Coronary artery (tissue), 2 donors: Measurements from ENCODE around the gene SNCAIP.

Experiments
- DNase-seq: peaks from one replicate; pipeline ENCODE4 v3.0.0-alpha.2; 2017; ENCODE audit warnings: low spot score
- H3K27ac ChIP-seq, 2 donors: fragments of 200-600 bp; sonication (generic); one replicate each; pipeline ENCODE4 v1.5.1; 2016 to 2019
- H3K4me3 ChIP-seq: fragments of 200-600 bp; sonication (generic); 2 replicates; pipeline ENCODE4 v1.5.1; 2016; ENCODE audit warnings: mild to moderate bottlenecking, moderate library complexity
- TF ChIP-seq, protein P1 (sequence below): fragments of 200-600 bp; sonication (generic); IDR thresholded peaks from one replicate; pipeline ENCODE4 v1.5.1; 2019; ENCODE audit warnings: antibody characterized with exemption

SNCAIP gene

DNA sequence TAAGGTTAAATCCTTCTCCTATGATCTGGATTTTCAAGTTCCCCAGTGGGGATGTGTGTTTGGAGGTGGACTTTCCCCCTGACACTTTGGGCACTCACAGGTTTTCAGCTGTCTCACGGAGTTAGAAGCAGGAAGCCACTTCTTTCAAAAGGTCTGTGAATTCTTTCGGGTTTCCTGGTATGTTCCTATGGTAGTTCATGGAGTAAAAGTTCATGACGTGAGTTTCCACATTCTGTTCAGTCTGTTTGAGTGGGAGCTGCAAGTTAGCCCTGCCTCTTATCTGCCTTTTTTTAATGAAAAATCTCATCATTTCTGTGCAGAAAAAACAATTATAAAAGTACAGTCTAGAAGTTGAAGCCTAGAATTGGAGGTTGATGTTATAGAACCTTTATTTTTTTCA is 24.9 kb upstream of the SNCAIP start:
- no peak overlapping the region for H3K27ac ChIP-seq
- TF ChIP-seq, protein P1, sequence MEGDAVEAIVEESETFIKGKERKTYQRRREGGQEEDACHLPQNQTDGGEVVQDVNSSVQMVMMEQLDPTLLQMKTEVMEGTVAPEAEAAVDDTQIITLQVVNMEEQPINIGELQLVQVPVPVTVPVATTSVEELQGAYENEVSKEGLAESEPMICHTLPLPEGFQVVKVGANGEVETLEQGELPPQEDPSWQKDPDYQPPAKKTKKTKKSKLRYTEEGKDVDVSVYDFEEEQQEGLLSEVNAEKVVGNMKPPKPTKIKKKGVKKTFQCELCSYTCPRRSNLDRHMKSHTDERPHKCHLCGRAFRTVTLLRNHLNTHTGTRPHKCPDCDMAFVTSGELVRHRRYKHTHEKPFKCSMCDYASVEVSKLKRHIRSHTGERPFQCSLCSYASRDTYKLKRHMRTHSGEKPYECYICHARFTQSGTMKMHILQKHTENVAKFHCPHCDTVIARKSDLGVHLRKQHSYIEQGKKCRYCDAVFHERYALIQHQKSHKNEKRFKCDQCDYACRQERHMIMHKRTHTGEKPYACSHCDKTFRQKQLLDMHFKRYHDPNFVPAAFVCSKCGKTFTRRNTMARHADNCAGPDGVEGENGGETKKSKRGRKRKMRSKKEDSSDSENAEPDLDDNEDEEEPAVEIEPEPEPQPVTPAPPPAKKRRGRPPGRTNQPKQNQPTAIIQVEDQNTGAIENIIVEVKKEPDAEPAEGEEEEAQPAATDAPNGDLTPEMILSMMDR, result no peak
- H3K4me3 ChIP-seq, result no peak overlapping the region
- no peak for DNase-seq

GRCh38 chr5:122291000-122291901 is 20.8 kb upstream of the SNCAIP start:
- Histone ChIP-seq H3K27ac (no peak overlapping the region), H3K4me3 (no peak overlapping the region)
- no peak for DNase-seq
- TF ChIP-seq, protein P1, result no peak

DNA sequence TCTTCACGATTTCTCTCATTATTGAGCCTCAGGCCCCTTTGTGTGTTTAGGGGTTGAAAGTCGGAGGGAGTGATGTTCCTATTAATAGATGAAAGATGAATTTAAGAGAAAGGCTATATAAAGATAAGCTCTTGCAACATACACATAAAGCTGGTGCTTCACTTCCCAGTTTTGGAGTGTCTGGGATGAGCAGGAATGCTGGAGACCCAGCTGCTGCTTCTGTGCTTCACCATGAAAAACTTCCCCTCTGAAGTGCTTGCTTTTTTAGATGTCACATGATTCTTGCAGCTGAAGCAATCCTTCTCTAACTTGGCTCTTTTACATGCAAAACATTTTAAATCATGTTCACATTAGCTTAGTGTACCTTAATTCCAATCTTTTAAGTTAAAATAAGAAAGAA is 19.7 kb upstream of the SNCAIP start:
- no peak for DNase-seq
- TF ChIP-seq, protein P1, result no peak
- Histone ChIP-seq H3K4me3 (no peak overlapping the region), H3K27ac (no peak overlapping the region)

DNA sequence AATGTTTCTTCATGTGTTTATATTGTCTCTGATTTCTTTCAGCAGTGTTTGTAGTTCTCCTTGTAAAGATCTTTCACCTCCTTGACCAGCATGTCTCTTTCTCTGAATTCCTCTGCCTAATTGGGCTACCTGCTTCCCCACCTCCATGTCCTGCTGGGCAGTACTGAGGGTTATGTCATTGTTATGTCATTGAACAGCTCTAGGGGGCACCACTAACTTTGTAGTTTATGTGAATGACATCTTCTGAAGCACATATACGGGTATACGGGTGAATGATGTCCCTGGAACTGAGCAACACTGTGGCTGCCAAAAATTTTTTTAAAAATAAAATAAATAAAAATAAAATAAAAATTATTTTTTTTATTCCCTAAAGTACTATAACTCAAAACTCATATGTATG is 16.9 kb upstream of the SNCAIP start:
- no peak overlapping the region for H3K4me3 ChIP-seq
- DNase-seq, result no peak
- H3K27ac ChIP-seq, result no peak overlapping the region
- TF ChIP-seq, protein P1, result no peak

DNA sequence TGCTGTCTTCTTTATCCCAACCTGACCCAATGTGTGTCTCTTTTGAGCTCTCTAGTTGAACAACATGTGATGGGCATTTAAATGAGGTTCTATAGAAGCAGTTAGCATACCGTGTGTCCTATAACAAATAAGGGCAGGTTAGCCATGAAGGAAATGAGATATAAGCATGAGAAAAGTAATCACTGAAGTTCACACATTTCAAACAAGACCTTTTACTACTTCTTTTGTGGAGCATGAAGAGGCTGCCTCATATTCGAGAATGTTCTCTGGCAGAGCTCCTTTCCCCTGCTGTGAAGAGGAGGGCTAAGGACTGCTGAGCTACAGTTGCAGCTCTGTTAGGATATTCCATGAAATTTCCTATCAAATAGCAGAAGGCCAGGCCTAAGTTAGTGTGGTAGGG is 15.2 kb upstream of the SNCAIP start:
- H3K4me3 ChIP-seq, result no peak overlapping the region
- H3K27ac ChIP-seq, result no peak overlapping the region
- TF ChIP-seq, protein P1, result no peak
- DNase-seq, result no peak

DNA sequence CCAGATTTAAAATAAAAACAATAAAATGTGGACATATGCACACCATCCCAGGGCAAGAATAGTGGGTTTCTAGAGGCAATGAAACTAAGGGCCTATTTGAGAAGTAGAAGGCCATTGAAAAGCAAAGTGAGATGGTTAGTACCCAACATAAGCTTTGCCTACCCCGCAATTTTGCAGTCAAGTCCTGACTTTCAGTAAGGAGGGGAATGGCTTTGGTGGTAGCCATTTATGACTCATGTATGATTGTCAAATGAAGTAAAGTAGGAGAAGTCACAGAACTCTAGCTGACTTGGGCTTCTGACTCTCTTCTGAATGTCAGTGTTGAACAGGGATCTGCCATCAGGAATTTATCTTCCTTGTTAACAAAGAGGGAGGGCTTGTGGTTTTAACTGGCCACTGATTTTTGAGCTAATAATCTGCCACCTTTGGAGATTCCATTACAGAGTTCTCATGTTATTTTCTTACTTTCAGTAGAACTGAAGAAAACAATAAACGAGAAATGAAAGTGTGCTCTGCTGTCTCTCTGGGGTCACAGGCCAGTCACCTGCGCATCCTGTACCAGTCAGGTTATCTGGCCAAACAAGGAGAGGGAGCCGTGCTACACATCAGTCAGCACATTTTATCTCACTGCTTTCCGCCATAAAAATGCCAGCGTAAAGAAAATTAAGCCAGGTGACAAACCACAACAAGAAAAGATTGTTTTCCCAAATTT is 14.3 kb upstream of the SNCAIP start:
- no peak for DNase-seq
- TF ChIP-seq, protein P1, result no peak
- H3K27ac ChIP-seq, result no peak overlapping the region
- H3K4me3 ChIP-seq, result no peak overlapping the region

- DNase-seq, result no peak
- TF ChIP-seq, protein P1, result no peak
- Histone ChIP-seq H3K4me3 (no peak overlapping the region), H3K27ac (no peak overlapping the region)
These were observed 11.7 kb upstream of the SNCAIP start for GRCh38 chr5:122300374-122300773.
